CD4-positive, CD25-positive, alpha-beta regulatory T cell (primary cell): ENCODE measurements around the gene SHC3. TPM values are rescaled to one million over a fixed set of nuclear protein-coding genes. Genes with fewer than 3 reads are reported as not detected.

Experiments
- ATAC-seq, 2 donors: fragments of 150-1000 bp; cut with Tn5 transposase; one replicate each; pipeline ENCODE4 v1.10.0; 2021; ENCODE audit warnings: low read depth in 2 of 2, moderate number of reproducible peaks in 2 of 2, moderate library complexity in 1 of 2
- DNase-seq, 3 donors: peaks; one replicate each; pipeline versions ENCODE4 v3.0.0 to v3.0.0-alpha.2; 2012 to 2022; ENCODE audit warnings: mixed read lengths in 1 of 3
- H3K27ac ChIP-seq: one replicate; pipeline ENCODE4 v1.7.0; 2013; ENCODE audit warnings: mild to moderate bottlenecking, low read length; ENCODE audit not compliant: insufficient read depth, poor library complexity, severe bottlenecking
- H3K27me3 ChIP-seq: one replicate; pipeline ENCODE4 v1.7.0; 2013; ENCODE audit warnings: low read length; ENCODE audit not compliant: control insufficient read depth, insufficient read depth
- H3K36me3 ChIP-seq: one replicate; pipeline ENCODE4 v1.7.0; 2013; ENCODE audit warnings: mild to moderate bottlenecking, low read length, moderate library complexity; ENCODE audit not compliant: control insufficient read depth, insufficient read depth
- H3K4me1 ChIP-seq: 2 replicates; pipeline ENCODE4 v1.7.0; 2013; ENCODE audit warnings: mild to moderate bottlenecking, low read length; ENCODE audit not compliant: insufficient read depth, control insufficient read depth, poor library complexity, severe bottlenecking
- H3K4me3 ChIP-seq: one replicate; pipeline ENCODE4 v1.7.0; 2013; ENCODE audit warnings: low read depth, mild to moderate bottlenecking, low read length, moderate library complexity
- H3K9me3 ChIP-seq, 2 experiments: 1 replicate in 1 of 2; 2 replicates in 1 of 2; pipeline ENCODE4 v1.7.0; 2013; ENCODE audit warnings: low read length in 2 of 2, mild to moderate bottlenecking in 1 of 2, moderate library complexity in 1 of 2; ENCODE audit not compliant: control insufficient read depth in 2 of 2
- H3K27ac Mint-ChIP-seq, 3 donors: one replicate each; pipeline ENCODE4 v1.8.0; 2020 to 2022; ENCODE audit warnings: mild to moderate bottlenecking in 3 of 3, mixed read lengths in 3 of 3, moderate library complexity in 2 of 3
- H3K27me3 Mint-ChIP-seq: one replicate; pipeline ENCODE4 v1.8.0; 2022; ENCODE audit warnings: mild to moderate bottlenecking, mixed read lengths
- H3K36me3 Mint-ChIP-seq: one replicate; pipeline ENCODE4 v1.8.0; 2020; ENCODE audit warnings: mixed read lengths
- H3K4me1 Mint-ChIP-seq, 4 donors: one replicate each; pipeline ENCODE4 v1.8.0; 2020 to 2022; ENCODE audit warnings: mixed read lengths in 4 of 4, mild to moderate bottlenecking in 1 of 4
- H3K4me3 Mint-ChIP-seq, 4 donors: one replicate each; pipeline ENCODE4 v1.8.0; 2020 to 2022; ENCODE audit warnings: mild to moderate bottlenecking in 4 of 4, mixed read lengths in 4 of 4, moderate library complexity in 3 of 4
- H3K9me3 Mint-ChIP-seq, 7 donors: one replicate each; pipeline ENCODE4 v1.8.0; 2020 to 2022; ENCODE audit warnings: mixed read lengths in 7 of 7, mild to moderate bottlenecking in 3 of 7, moderate library complexity in 2 of 7
- polyA plus RNA-seq, 4 donors: library from polyadenylated mRNA; unstranded; fragments of 300-500 nt; fragmentation: Illumina TruSeq; gene quantifications; one replicate each; pipeline ENCODE4 v1.2.3, GENCODE V29; 2021
- total RNA-seq: library from RNA; stranded (reverse); gene quantifications from one replicate; pipeline ENCODE4 v1.2.3, GENCODE V29; 2022

SHC3 gene
- total and polyA plus RNA-seq, 5 donors from 2014 or later = not detected

DNA sequence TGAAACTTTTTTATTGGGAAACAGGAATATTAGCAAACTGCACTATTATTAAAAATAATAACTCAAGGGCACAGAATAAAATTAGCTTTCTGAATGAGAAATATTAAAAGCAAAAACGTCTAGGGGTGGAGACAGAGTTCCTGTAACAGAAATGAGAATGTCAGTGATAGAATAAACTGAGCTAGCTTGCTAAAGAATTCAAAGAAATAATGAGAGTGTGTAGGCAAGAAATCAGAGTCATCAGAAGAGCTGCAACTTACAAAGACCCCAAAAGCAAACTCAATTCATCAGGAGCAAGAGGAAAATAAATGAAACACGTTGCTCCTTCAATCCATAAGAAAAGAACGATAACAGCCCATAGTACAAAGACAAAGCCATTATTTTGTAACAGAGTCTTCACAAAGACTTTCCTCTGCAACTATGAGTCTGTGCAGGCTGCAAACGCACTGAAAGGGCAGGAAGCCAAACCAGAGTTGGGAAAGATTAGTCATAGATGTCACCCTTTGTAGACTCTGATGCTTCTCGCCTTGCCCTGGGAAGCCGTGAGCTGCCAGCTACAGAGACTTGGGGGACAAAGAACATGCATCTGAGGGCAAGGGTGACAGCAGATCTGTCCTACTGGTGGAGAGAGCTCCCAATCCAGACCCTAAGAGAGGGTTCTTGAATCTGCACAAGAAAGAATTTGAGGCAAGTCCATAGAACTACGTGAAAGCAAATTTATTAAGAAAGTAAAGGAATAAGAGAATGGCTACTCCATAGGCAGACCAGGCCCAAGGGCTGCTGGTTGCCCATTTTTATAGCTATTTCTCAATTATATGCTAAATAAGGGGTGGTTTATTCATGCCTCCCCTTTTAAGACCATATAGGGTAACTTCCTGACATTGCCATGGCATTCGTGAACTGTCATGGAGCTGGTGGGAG lies 40.8 kb downstream of the SHC3 start:
- Histone ChIP-seq H3K4me3 (no peak overlapping the region), H3K36me3 (no peaks in the 10 kb centered on the region), H3K9me3 (peaks cover 0 to 3% of the 10 kb centered on the region in 2 experiments), H3K27me3 (no peaks in the 10 kb centered on the region), H3K4me1 (no peaks in the 10 kb centered on the region), H3K27ac (no peak overlapping the region)
- H3K4me3 Mint-ChIP-seq = no peak overlapping the region
- H3K36me3 Mint-ChIP-seq = no peaks in the 10 kb centered on the region
- peaks cover 4% of the 10 kb centered on the region for H3K27me3 Mint-ChIP-seq
- ATAC-seq (no peak), DNase-seq (no peak)
- no peak overlapping the region for H3K27ac Mint-ChIP-seq
- H3K4me1 Mint-ChIP-seq = no peaks in the 10 kb centered on the region
- H3K9me3 Mint-ChIP-seq = peaks cover 0 to 9% (median 4%) of the 10 kb centered on the region in 7 donors

DNA sequence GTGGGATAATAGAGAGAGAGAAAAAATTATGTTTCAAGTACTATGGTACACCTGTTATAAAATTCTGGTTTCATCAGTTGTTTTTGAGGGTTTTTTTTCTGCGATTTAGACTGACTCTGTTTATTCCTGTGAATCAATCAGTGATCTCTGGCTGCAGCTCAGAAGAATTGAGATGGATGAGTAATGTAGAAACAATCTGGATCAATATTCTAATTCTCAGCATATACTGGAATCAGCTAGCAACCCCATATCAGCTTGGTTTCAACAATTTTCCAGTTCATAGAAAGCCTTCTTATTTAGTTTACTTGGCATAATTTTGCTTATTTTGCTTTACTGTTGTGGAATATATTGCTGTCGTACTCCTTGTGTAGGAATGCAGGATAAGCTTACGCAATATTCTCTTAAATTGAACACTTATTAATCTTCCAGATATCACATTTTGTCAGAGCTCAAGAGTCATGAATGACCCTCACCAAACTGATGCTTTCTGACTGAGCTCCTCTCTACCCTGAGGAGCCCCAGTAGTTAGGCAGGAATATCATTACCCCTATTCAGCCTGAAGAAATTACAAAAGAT lies 42.9 kb downstream of the SHC3 start:
- Histone ChIP-seq H3K27me3 (no peaks in the 10 kb centered on the region), H3K4me1 (no peaks in the 10 kb centered on the region), H3K4me3 (no peak overlapping the region), H3K9me3 (peaks cover 0 to 3% of the 10 kb centered on the region in 2 experiments), H3K27ac (no peak overlapping the region), H3K36me3 (no peaks in the 10 kb centered on the region)
- H3K27ac Mint-ChIP-seq = no peak overlapping the region
- no peaks in the 10 kb centered on the region for H3K4me1 Mint-ChIP-seq
- ATAC-seq (no peak), DNase-seq (no peak)
- no peaks in the 10 kb centered on the region for H3K36me3 Mint-ChIP-seq
- peaks cover 16% of the 10 kb centered on the region for H3K27me3 Mint-ChIP-seq
- peaks cover 0 to 9% (median 5%) of the 10 kb centered on the region in 7 donors for H3K9me3 Mint-ChIP-seq
- no peak overlapping the region for H3K4me3 Mint-ChIP-seq

DNA sequence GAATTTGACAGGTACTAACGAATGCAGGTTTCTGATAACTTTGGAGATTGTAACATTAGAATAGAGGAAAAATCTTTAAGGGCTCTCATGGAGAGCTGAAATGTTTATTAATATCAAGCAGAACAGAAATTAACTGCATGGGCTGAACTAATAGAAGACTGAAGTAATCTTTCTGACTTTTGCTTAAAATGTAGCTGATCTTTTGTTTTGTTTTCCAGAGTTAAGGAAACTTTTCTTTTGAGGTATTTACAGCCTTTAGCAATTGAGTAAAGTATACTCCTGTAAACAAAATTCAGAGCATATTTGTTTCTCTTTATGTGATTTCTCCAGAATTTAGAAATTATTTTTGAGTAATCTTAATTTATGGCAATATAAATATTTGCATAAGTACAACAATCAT lies 43.9 kb downstream of the SHC3 start:
- ATAC-seq = no peak
- no peaks in the 10 kb centered on the region for H3K4me1 ChIP-seq

DNA sequence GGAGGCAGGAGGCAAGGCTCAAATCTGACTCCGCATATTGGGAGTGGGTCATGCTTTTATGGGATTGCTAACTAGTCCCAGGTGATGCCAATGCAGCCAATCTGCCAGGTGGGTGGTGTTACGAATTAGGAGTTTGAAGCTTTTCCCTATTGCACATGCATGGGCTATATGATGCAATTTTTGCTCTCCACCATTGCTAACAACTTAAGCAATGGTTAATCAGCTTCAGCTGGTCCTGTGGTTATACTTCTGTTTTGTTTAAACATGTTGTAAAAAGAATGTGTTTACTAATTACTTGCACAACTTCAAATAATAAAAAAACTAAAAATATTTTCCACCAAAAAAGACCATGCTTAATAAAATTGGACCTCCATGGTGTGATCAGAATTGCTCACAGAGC lies 55.7 kb downstream of the SHC3 start:
- ATAC-seq (no peak), DNase-seq (no peak)
- H3K4me1 Mint-ChIP-seq = no peaks in the 10 kb centered on the region
- Histone ChIP-seq H3K9me3 (peaks cover 0 to 6% of the 10 kb centered on the region in 2 experiments), H3K36me3 (no peaks in the 10 kb centered on the region), H3K27me3 (no peaks in the 10 kb centered on the region), H3K27ac (no peak overlapping the region), H3K4me3 (no peak overlapping the region), H3K4me1 (no peaks in the 10 kb centered on the region)
- H3K36me3 Mint-ChIP-seq = no peaks in the 10 kb centered on the region
- H3K9me3 Mint-ChIP-seq = peaks cover 0 to 7% (median 3%) of the 10 kb centered on the region in 7 donors
- H3K27me3 Mint-ChIP-seq = no peaks in the 10 kb centered on the region
- no peak overlapping the region for H3K27ac Mint-ChIP-seq
- H3K4me3 Mint-ChIP-seq = no peak overlapping the region

More for the DNA sequence above, 43.9 kb downstream of the SHC3 start:
- DNase-seq = no peak
- H3K4me3 ChIP-seq = no peak overlapping the region
- H3K27me3 ChIP-seq = no peaks in the 10 kb centered on the region
- H3K36me3 ChIP-seq = no peaks in the 10 kb centered on the region
- Mint-ChIP-seq H3K27ac (no peak overlapping the region), H3K36me3 (no peaks in the 10 kb centered on the region), H3K4me3 (no peak overlapping the region), H3K4me1 (no peaks in the 10 kb centered on the region), H3K9me3 (peaks cover 2 to 9% (median 5%) of the 10 kb centered on the region in 7 donors), H3K27me3 (peaks cover 12% of the 10 kb centered on the region)
- H3K9me3 ChIP-seq = peaks cover 0 to 3% of the 10 kb centered on the region in 2 experiments
- no peak overlapping the region for H3K27ac ChIP-seq

DNA sequence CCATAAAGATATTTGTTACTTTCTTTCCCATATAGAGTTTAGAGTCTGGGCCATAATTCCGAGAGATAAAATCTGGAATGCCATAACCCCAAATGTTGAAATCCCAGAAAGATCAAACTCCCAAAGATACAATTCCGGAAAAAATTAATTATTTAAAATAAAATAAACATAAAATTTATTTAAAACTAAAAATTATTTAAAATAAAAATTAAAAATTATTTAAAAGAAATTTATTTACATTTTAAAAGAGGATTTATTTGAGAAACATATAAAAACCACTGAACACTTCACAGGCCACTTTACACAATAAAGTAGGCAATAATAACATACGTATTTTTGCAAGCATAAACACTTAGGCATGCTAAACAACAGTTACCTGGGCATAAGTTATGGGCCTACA lies 57.9 kb downstream of the SHC3 start:
- DNase-seq (no peak), ATAC-seq (no peak)
- no peaks in the 10 kb centered on the region for H3K27me3 Mint-ChIP-seq
- peaks cover 0 to 5% (median 2%) of the 10 kb centered on the region in 7 donors for H3K9me3 Mint-ChIP-seq
- Histone ChIP-seq H3K27ac (no peak overlapping the region), H3K4me1 (no peaks in the 10 kb centered on the region), H3K27me3 (no peaks in the 10 kb centered on the region), H3K4me3 (no peak overlapping the region), H3K9me3 (no peaks in the 10 kb centered on the region), H3K36me3 (no peaks in the 10 kb centered on the region)
- H3K4me3 Mint-ChIP-seq = no peak overlapping the region
- no peak overlapping the region for H3K27ac Mint-ChIP-seq
- no peaks in the 10 kb centered on the region for H3K36me3 Mint-ChIP-seq
- H3K4me1 Mint-ChIP-seq = no peaks in the 10 kb centered on the region

DNA sequence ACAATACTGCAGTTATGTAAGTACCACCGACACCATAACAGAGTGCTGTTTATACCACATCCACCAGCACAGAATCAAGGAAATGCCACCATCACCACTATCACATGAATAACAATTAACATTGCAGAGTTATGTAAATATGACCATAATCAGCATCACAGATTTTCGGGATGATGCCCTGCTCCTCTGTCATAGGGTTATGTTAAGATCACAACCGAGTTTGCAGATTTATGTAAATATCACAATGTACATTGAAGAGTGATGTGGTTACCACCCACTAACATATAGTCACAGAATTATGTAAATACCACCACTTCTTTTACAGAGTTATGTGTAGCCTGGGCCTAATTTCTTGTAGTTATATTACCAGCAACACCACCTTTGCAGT lies 61.8 kb downstream of the SHC3 start:
- ATAC-seq = no peak
- no peaks in the 10 kb centered on the region for H3K36me3 ChIP-seq

DNA sequence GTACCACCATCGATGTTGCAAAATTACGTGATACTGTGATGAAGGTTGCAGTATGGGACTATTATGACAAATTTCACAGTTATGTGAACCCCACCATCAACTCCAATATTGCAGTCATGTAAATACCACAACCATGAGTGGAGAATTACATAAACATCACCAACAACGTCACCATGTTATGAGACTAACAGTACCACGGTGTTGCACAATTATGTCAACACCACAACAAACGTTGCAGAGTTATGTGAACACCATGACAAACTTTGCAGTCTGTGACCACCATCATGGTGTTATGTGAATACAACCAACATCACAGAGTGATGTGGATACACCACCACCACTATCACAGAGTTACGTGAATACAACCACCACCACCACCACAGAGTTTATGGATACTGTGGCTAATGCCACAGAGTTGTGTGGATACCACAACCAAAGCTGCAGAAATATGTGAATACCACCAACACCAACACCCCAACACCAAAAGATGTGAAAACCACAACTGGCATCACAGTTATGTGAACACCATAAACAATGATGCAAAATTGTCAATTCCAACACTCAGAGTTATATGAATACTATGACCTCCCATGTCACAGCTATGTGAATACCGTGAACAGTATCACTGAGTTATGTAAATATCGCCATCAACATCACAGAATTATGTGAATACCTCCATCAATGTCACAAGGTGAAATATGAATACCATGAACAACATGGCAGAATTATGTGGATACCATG lies 62.4 kb downstream of the SHC3 start:
- peaks cover 3% of the 10 kb centered on the region for H3K27me3 ChIP-seq
- H3K4me3 ChIP-seq = no peak overlapping the region
- H3K27ac Mint-ChIP-seq = no peak overlapping the region
- no peak overlapping the region for H3K4me3 Mint-ChIP-seq
- H3K4me1 Mint-ChIP-seq = no peaks in the 10 kb centered on the region
- H3K27ac ChIP-seq = no peak overlapping the region
- H3K9me3 ChIP-seq = no peaks in the 10 kb centered on the region
- DNase-seq (no peak), ATAC-seq (no peak)
- H3K36me3 Mint-ChIP-seq = no peaks in the 10 kb centered on the region
- H3K27me3 Mint-ChIP-seq = peaks cover under 1% of the 10 kb centered on the region
- peaks cover 0 to 5% (median 2%) of the 10 kb centered on the region in 7 donors for H3K9me3 Mint-ChIP-seq
- H3K36me3 ChIP-seq = no peaks in the 10 kb centered on the region
- H3K4me1 ChIP-seq = no peaks in the 10 kb centered on the region

More for the DNA sequence above, 61.8 kb downstream of the SHC3 start:
- Mint-ChIP-seq H3K4me3 (no peak overlapping the region), H3K4me1 (no peaks in the 10 kb centered on the region), H3K9me3 (peaks cover 0 to 5% (median 2%) of the 10 kb centered on the region in 7 donors), H3K36me3 (no peaks in the 10 kb centered on the region), H3K27ac (no peak overlapping the region), H3K27me3 (no peaks in the 10 kb centered on the region)
- H3K27me3 ChIP-seq = peaks cover 3% of the 10 kb centered on the region
- no peak overlapping the region for H3K4me3 ChIP-seq
- no peaks in the 10 kb centered on the region for H3K9me3 ChIP-seq
- no peak overlapping the region for H3K27ac ChIP-seq
- DNase-seq = no peak
- no peaks in the 10 kb centered on the region for H3K4me1 ChIP-seq
